Measurements from ENCODE around the gene ACADSB. TPM values are rescaled to one million over a fixed set of nuclear protein-coding genes. Genes with fewer than 3 reads are reported as not detected.

Gene ACADSB
- polyA plus RNA-seq, 1 donor from 2014 or later = 20.3 TPM

DNA sequence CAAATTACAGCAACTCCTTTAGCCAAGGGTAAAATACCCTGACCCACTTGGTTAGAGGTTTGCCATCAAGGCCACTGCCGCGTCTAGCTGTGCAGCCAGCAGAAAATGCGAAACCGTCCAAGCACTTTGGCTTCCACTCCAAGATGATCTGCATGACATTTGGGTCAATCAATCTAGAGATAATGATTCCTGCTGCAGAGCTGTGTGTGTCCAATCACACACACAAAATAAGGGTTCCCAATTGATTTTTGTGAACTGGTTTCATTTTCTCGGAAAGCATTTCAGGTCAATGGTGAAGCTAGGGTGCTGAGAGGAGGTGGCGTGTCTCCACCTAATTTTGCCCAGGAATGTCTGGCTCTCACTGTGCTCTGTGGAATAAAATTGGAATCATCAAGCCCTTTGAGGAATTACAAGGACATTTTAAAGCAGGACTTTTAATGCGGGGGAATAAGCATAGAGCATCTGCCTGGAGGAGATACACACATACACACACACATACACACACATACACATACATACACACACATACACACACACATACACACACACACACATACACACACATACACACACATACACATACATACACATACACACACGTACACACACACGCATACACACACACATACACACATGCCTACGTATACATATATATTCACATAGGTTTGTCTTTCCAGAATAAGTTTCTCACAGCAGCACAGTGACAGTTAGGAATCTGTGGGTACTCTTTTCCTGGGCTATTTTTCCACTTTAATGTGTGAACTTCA is 59.5 kb downstream of the ACADSB start:
- H3K9me3 ChIP-seq (ENCODE audit: low read length) = no peaks in the 10 kb centered on the region
- H3K36me3 ChIP-seq (ENCODE audit: insufficient read depth, low read length) = no peaks in the 10 kb centered on the region
- no peak overlapping the region for H3K27ac ChIP-seq (ENCODE audit: low read length)
- no peak for TF ChIP-seq EP300 (conservative IDR thresholded peaks at IDR 0.05; ENCODE audit: poor library complexity, severe bottlenecking)
- TF ChIP-seq MXI1 (conservative IDR thresholded peaks at IDR 0.05; ENCODE audit: poor library complexity, severe bottlenecking) = no peak
- no peak for TF ChIP-seq EZH2 (IDR thresholded peaks at IDR 0.05; ENCODE audit: borderline replicate concordance, insufficient read depth, low read length, poor library complexity, severe bottlenecking)
- TF ChIP-seq SMC3 (conservative IDR thresholded peaks at IDR 0.05; ENCODE audit: poor library complexity) = no peak
- TF ChIP-seq RAD21 (conservative IDR thresholded peaks at IDR 0.05) = no peak
- no peak for TF ChIP-seq POLR2AphosphoS5 (IDR thresholded peaks at IDR 0.05)
- no peak for TF ChIP-seq TAF1 (IDR thresholded peaks at IDR 0.05; ENCODE audit: low read depth)
- TF ChIP-seq, protein P1, sequence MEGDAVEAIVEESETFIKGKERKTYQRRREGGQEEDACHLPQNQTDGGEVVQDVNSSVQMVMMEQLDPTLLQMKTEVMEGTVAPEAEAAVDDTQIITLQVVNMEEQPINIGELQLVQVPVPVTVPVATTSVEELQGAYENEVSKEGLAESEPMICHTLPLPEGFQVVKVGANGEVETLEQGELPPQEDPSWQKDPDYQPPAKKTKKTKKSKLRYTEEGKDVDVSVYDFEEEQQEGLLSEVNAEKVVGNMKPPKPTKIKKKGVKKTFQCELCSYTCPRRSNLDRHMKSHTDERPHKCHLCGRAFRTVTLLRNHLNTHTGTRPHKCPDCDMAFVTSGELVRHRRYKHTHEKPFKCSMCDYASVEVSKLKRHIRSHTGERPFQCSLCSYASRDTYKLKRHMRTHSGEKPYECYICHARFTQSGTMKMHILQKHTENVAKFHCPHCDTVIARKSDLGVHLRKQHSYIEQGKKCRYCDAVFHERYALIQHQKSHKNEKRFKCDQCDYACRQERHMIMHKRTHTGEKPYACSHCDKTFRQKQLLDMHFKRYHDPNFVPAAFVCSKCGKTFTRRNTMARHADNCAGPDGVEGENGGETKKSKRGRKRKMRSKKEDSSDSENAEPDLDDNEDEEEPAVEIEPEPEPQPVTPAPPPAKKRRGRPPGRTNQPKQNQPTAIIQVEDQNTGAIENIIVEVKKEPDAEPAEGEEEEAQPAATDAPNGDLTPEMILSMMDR (IDR thresholded peaks at IDR 0.05; ENCODE audit: poor library complexity, severe bottlenecking) = no peak
- TF ChIP-seq, protein P2, sequence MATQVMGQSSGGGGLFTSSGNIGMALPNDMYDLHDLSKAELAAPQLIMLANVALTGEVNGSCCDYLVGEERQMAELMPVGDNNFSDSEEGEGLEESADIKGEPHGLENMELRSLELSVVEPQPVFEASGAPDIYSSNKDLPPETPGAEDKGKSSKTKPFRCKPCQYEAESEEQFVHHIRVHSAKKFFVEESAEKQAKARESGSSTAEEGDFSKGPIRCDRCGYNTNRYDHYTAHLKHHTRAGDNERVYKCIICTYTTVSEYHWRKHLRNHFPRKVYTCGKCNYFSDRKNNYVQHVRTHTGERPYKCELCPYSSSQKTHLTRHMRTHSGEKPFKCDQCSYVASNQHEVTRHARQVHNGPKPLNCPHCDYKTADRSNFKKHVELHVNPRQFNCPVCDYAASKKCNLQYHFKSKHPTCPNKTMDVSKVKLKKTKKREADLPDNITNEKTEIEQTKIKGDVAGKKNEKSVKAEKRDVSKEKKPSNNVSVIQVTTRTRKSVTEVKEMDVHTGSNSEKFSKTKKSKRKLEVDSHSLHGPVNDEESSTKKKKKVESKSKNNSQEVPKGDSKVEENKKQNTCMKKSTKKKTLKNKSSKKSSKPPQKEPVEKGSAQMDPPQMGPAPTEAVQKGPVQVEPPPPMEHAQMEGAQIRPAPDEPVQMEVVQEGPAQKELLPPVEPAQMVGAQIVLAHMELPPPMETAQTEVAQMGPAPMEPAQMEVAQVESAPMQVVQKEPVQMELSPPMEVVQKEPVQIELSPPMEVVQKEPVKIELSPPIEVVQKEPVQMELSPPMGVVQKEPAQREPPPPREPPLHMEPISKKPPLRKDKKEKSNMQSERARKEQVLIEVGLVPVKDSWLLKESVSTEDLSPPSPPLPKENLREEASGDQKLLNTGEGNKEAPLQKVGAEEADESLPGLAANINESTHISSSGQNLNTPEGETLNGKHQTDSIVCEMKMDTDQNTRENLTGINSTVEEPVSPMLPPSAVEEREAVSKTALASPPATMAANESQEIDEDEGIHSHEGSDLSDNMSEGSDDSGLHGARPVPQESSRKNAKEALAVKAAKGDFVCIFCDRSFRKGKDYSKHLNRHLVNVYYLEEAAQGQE (IDR thresholded peaks at IDR 0.05; ENCODE audit: borderline replicate concordance) = no peak
- no peaks in the 10 kb centered on the region for H3K9me2 ChIP-seq (ENCODE audit: insufficient read depth, low read length)
- no peaks in the 10 kb centered on the region for H3F3A ChIP-seq (ENCODE audit: insufficient read depth, low read length, poor library complexity, severe bottlenecking)
- peaks cover 52% of the 10 kb centered on the region for H3K27me3 ChIP-seq (ENCODE audit: insufficient read depth, low read depth, low read length)
- H2AFZ ChIP-seq (ENCODE audit: low read depth, low read length) = no peak overlapping the region
- no peak overlapping the region for H3K4me2 ChIP-seq (ENCODE audit: low read length)
- no peaks in the 10 kb centered on the region for H4K20me1 ChIP-seq (ENCODE audit: insufficient read depth)
- no peak overlapping the region for H3K4me3 ChIP-seq (ENCODE audit: low read length)
- no peaks in the 10 kb centered on the region for H3K79me2 ChIP-seq (replicated peaks; ENCODE audit: insufficient read depth, low read length)
- no peak overlapping the region for H3K9ac ChIP-seq (ENCODE audit: low read length)

DNA sequence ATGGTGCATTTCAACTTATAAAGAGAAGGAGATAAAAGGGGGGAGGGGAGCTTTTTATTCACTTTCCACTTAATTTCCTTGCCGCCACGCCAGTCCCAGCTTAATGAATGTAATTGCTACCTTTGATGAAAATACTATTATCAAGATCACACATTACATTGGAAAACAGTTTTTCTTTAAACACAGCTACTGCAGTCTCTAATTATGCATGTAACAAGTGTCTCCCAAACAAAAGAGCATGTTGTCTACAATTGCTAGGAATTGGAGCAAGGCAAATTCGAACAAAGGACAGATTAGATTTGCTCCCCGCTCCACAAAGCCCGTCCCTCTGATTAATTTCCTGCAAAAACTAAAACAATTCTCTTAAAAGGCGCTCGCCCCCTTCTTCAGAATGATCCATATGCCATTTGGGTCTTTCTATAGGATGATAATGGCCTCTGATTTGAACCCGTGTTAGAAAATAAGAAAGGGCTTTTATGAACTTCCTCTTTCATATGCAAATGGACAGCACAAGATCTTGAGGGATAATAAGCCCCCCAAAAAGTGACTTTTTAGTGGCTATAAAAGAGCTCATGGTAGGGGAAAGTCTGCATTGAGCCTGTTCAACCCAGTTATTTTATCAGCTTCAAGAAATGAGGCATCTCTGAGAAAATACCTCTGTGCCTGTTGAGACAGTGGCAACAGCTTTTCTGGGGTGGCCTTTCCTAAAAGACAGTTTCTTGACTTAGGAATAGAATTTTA is 60.6 kb downstream of the ACADSB start:
- Histone ChIP-seq H4K20me1 (ENCODE audit: insufficient read depth) (no peaks in the 10 kb centered on the region), H3K4me3 (ENCODE audit: low read length) (no peak overlapping the region), H2AFZ (ENCODE audit: low read depth, low read length) (no peak overlapping the region), H3K9me3 (ENCODE audit: low read length) (no peaks in the 10 kb centered on the region), H3K9me2 (ENCODE audit: insufficient read depth, low read length) (no peaks in the 10 kb centered on the region), H3F3A (ENCODE audit: insufficient read depth, low read length, poor library complexity, severe bottlenecking) (no peaks in the 10 kb centered on the region), H3K4me2 (ENCODE audit: low read length) (no peak overlapping the region), H3K27me3 (ENCODE audit: insufficient read depth, low read depth, low read length) (peaks cover 56% of the 10 kb centered on the region), H3K79me2 (replicated peaks; ENCODE audit: insufficient read depth, low read length) (no peaks in the 10 kb centered on the region), H3K9ac (ENCODE audit: low read length) (no peak overlapping the region), H3K27ac (ENCODE audit: low read length) (no peak overlapping the region), H3K36me3 (ENCODE audit: insufficient read depth, low read length) (no peaks in the 10 kb centered on the region)
- TF ChIP-seq EP300 (conservative IDR thresholded peaks at IDR 0.05; ENCODE audit: poor library complexity, severe bottlenecking) (no peak), MXI1 (conservative IDR thresholded peaks at IDR 0.05; ENCODE audit: poor library complexity, severe bottlenecking) (no peak), RAD21 (conservative IDR thresholded peaks at IDR 0.05) (no peak), EZH2 (IDR thresholded peaks at IDR 0.05; ENCODE audit: borderline replicate concordance, insufficient read depth, low read length, poor library complexity, severe bottlenecking) (no peak), TAF1 (IDR thresholded peaks at IDR 0.05; ENCODE audit: low read depth) (no peak), SMC3 (conservative IDR thresholded peaks at IDR 0.05; ENCODE audit: poor library complexity) (no peak)
- TF ChIP-seq, protein P2 (IDR thresholded peaks at IDR 0.05; ENCODE audit: borderline replicate concordance) = no peak
- TF ChIP-seq, protein P1 (IDR thresholded peaks at IDR 0.05; ENCODE audit: poor library complexity, severe bottlenecking) = no peak
